ENCODE data around the gene PCDH15. TPM values are rescaled to one million over a fixed set of nuclear protein-coding genes. Genes with fewer than 3 reads are reported as not detected.
A peak's percentile ranks its signal among the peaks of the same experiment; 100 is the strongest.

Gene PCDH15
- total RNA-seq, 1 donor from 2014 or later: not detected

DNA sequence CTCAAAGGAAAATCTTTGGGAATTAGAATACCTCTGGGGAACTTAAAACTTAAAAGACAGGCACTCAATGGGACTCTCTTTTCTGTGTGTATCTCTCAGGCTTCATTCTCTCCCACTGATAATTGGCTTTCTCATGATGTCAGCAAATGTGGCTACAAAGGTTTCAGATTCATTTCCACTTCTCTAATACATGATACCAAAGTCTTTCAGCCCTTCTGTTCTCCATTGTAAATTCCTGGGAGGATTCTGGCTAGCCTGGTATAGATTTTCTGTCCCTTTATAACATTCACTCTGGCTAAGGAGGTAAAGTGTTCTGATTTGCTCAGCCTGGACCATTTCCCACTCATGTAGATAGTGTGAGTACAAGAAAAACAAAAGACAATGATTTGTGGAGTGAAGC, 606.2 kb downstream of the PCDH15 start:
- H3K4me3 ChIP-seq (ENCODE audit: low read depth, low read length): no peak overlapping the region
- H3K36me3 ChIP-seq (ENCODE audit: control insufficient read depth, insufficient read depth, low read length): no peaks in the 10 kb centered on the region
- TF ChIP-seq, protein P1, sequence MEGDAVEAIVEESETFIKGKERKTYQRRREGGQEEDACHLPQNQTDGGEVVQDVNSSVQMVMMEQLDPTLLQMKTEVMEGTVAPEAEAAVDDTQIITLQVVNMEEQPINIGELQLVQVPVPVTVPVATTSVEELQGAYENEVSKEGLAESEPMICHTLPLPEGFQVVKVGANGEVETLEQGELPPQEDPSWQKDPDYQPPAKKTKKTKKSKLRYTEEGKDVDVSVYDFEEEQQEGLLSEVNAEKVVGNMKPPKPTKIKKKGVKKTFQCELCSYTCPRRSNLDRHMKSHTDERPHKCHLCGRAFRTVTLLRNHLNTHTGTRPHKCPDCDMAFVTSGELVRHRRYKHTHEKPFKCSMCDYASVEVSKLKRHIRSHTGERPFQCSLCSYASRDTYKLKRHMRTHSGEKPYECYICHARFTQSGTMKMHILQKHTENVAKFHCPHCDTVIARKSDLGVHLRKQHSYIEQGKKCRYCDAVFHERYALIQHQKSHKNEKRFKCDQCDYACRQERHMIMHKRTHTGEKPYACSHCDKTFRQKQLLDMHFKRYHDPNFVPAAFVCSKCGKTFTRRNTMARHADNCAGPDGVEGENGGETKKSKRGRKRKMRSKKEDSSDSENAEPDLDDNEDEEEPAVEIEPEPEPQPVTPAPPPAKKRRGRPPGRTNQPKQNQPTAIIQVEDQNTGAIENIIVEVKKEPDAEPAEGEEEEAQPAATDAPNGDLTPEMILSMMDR (IDR thresholded peaks at IDR 0.05; ENCODE audit: insufficient read depth, low read length, severe bottlenecking): no peak
- no peaks in the 10 kb centered on the region for H3K27me3 ChIP-seq (ENCODE audit: control insufficient read depth, insufficient read depth, low read length)
- DNase-seq (ENCODE audit: low read depth): no peak
- FAIRE-seq: no peak

DNA sequence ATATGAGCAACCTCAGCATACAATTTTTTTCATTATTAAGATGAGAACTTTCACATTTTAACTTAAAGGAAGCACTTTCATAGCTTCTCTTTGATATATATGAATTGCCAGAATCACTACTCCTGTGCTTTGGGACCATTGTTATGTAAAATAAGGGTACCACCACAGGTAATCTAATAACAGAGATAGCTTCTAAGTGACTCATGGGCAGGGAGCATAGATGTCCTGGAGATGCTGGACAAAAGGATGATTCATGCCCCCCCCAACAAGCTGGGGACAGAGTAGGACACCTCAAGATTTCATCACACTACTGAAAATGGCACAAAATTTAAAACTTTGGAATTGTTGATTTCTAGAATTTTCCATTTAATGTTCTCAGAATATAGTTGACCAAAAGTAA, 641.1 kb downstream of the PCDH15 start:
- H3K4me3 ChIP-seq (ENCODE audit: low read depth, low read length): no peak overlapping the region
- no peak for FAIRE-seq
- no peak for DNase-seq (ENCODE audit: low read depth)
- H3K27me3 ChIP-seq (ENCODE audit: control insufficient read depth, insufficient read depth, low read length): no peaks in the 10 kb centered on the region
- TF ChIP-seq, protein P1 (IDR thresholded peaks at IDR 0.05; ENCODE audit: insufficient read depth, low read length, severe bottlenecking): no peak
- no peaks in the 10 kb centered on the region for H3K36me3 ChIP-seq (ENCODE audit: control insufficient read depth, insufficient read depth, low read length)

DNA sequence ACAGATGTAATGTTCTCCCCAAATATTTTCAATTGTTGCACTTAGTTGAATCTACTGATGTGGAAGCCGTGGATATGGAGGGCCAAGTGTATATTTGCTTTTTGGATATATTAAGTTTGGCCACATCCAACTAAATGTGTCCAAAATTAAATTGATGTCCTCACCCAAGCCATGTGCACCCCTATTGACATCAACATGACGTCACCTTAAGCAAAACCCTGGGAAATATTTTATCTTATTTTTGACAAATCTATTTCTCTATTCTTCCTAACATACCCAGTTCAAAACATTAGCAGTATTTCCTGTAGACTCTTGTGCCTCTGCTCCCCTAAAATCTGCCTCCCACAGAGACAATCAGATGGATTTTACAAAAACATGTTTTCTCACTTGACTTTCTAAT, 652.5 kb downstream of the PCDH15 start:
- no peaks in the 10 kb centered on the region for H3K36me3 ChIP-seq (ENCODE audit: control insufficient read depth, insufficient read depth, low read length)
- no peak for FAIRE-seq
- no peaks in the 10 kb centered on the region for H3K27me3 ChIP-seq (ENCODE audit: control insufficient read depth, insufficient read depth, low read length)
- H3K4me3 ChIP-seq (ENCODE audit: low read depth, low read length): no peak overlapping the region
- no peak for DNase-seq (ENCODE audit: low read depth)
- TF ChIP-seq, protein P1 (IDR thresholded peaks at IDR 0.05; ENCODE audit: insufficient read depth, low read length, severe bottlenecking): no peak

GRCh38 chr10:54139819-54140428, 661.1 kb downstream of the PCDH15 start:
- no peak for FAIRE-seq
- Histone ChIP-seq H3K4me3 (ENCODE audit: low read depth, low read length) (no peak overlapping the region), H3K27me3 (ENCODE audit: control insufficient read depth, insufficient read depth, low read length) (no peaks in the 10 kb centered on the region), H3K36me3 (ENCODE audit: control insufficient read depth, insufficient read depth, low read length) (no peaks in the 10 kb centered on the region)
- no peak for DNase-seq (ENCODE audit: low read depth)
- TF ChIP-seq, protein P1 (IDR thresholded peaks at IDR 0.05; ENCODE audit: insufficient read depth, low read length, severe bottlenecking): no peak

DNA sequence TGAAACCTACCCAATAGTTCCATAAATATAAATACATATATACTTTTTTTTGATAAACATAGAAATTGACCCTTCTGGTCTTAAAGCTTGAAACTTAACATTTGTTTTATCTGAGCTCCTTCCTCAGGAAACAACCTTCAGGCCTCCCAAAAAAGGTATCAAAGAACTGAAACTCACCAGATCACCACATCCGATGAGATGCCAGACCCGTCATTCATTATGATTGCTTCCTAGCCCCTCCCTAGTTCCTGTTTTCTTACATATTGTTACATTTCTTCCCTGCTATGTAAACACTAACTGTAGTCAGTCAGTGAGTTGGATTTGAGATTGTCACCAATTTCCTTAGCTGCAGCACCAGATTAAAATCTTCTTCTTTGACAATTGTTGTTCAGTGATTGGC, 663.6 kb downstream of the PCDH15 start:
- no peak overlapping the region for H3K4me3 ChIP-seq (ENCODE audit: low read depth, low read length)
- TF ChIP-seq, protein P1 (IDR thresholded peaks at IDR 0.05; ENCODE audit: insufficient read depth, low read length, severe bottlenecking): no peak
- no peaks in the 10 kb centered on the region for H3K27me3 ChIP-seq (ENCODE audit: control insufficient read depth, insufficient read depth, low read length)
- no peaks in the 10 kb centered on the region for H3K36me3 ChIP-seq (ENCODE audit: control insufficient read depth, insufficient read depth, low read length)
- no peak for FAIRE-seq
- DNase-seq (ENCODE audit: low read depth): no peak

GRCh38 chr10:54133203-54133602, 667.8 kb downstream of the PCDH15 start:
- FAIRE-seq: no peak
- peak; percentile 10 for DNase-seq (ENCODE audit: low read depth)
- H3K36me3 ChIP-seq (ENCODE audit: control insufficient read depth, insufficient read depth, low read length): no peaks in the 10 kb centered on the region
- no peak overlapping the region for H3K4me3 ChIP-seq (ENCODE audit: low read depth, low read length)
- TF ChIP-seq, protein P1 (IDR thresholded peaks at IDR 0.05; ENCODE audit: insufficient read depth, low read length, severe bottlenecking): peak; percentile 38
- no peaks in the 10 kb centered on the region for H3K27me3 ChIP-seq (ENCODE audit: control insufficient read depth, insufficient read depth, low read length)
